OCI-LY7 (cell line): Measurements from ENCODE around the gene SHROOM2.

Experiments
- CTCF ChIP-seq: fragments of 200-600 bp; sonication (generic); conservative IDR thresholded peaks from 2 replicates; pipeline ENCODE4 v1.5.1; 2014; ENCODE audit warnings: mild to moderate bottlenecking, antibody characterized with exemption, low read length, moderate library complexity, mixed read lengths
- EZH2phosphoT487 ChIP-seq: fragments of 200-600 bp; sonication (generic); IDR thresholded peaks from 2 replicates; pipeline ENCODE4 v1.6.1; 2018; ENCODE audit warnings: low read depth, borderline replicate concordance, mild to moderate bottlenecking, mixed run types, antibody characterized with exemption, low read length, moderate library complexity, mixed read lengths

GRCh38 chrX:9895225-9895912, 109.1 kb downstream of the SHROOM2 start:
- no peak for TF ChIP-seq CTCF
- TF ChIP-seq EZH2phosphoT487, result no peak
